Ishikawa (cell line): ENCODE measurements around the gene PTPN2.

Experiments
- MAX ChIP-seq: IDR thresholded peaks from 2 replicates; pipeline ENCODE4 v1.6.1; 2012
- TAF1 ChIP-seq: IDR thresholded peaks from 2 replicates; pipeline ENCODE4 v1.6.1; 2012; ENCODE audit warnings: low read depth, mild to moderate bottlenecking

GRCh38 chr18:12765126-12765525, 118.9 kb downstream of the PTPN2 start:
- TF ChIP-seq MAX = no peak
- no peak for TF ChIP-seq TAF1
